ENCODE data around the gene CDKN2A. TPM values are rescaled to one million over a fixed set of nuclear protein-coding genes. Genes with fewer than 3 reads are reported as not detected.

The CDKN2A gene
- total RNA-seq, 1 donor from 2014 or later = 21.2 TPM

DNA sequence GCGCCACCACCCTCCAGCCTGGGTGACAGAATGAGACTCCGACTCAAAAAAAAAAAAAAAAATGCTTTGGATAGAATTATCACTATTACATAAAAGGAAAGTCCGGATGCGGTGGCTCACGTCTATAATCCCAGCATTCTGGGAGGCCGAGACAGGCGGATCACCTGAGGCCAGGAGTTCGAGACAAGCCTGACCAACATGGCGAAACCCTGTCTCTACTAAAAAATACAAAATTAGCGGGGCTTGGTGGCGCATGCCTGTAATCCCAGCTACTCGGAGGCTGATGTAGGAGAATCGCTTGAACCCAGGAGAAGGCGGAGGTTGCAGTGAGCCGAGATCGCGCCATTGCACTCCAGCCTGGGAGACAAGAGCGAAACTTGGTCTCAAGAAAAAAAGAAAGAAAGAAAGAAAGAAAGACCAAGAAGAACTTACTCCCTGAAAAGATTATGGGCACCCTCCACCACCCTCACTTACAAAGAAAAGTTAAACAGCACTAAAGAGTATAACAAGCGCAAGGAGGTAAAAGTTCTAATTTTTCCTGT lies 17.8 kb downstream of the CDKN2A start:
- TF ChIP-seq, protein P1, sequence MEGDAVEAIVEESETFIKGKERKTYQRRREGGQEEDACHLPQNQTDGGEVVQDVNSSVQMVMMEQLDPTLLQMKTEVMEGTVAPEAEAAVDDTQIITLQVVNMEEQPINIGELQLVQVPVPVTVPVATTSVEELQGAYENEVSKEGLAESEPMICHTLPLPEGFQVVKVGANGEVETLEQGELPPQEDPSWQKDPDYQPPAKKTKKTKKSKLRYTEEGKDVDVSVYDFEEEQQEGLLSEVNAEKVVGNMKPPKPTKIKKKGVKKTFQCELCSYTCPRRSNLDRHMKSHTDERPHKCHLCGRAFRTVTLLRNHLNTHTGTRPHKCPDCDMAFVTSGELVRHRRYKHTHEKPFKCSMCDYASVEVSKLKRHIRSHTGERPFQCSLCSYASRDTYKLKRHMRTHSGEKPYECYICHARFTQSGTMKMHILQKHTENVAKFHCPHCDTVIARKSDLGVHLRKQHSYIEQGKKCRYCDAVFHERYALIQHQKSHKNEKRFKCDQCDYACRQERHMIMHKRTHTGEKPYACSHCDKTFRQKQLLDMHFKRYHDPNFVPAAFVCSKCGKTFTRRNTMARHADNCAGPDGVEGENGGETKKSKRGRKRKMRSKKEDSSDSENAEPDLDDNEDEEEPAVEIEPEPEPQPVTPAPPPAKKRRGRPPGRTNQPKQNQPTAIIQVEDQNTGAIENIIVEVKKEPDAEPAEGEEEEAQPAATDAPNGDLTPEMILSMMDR (IDR thresholded peaks at IDR 0.05) = no peak
- Mint-ChIP-seq H3K27me3 (ENCODE audit: low read depth) (peaks cover 76% of the 10 kb centered on the region), H3K36me3 (ENCODE audit: low read depth) (peaks cover 6% of the 10 kb centered on the region), H3K4me1 (ENCODE audit: low read depth) (peaks cover 17% of the 10 kb centered on the region), H3K9me3 (ENCODE audit: low read depth) (no peaks in the 10 kb centered on the region), H3K27ac (ENCODE audit: unreplicated experiment) (no peak overlapping the region), H3K4me3 (ENCODE audit: unreplicated experiment) (no peak overlapping the region)
- no peak for DNase-seq (ENCODE audit: low spot score)

DNA sequence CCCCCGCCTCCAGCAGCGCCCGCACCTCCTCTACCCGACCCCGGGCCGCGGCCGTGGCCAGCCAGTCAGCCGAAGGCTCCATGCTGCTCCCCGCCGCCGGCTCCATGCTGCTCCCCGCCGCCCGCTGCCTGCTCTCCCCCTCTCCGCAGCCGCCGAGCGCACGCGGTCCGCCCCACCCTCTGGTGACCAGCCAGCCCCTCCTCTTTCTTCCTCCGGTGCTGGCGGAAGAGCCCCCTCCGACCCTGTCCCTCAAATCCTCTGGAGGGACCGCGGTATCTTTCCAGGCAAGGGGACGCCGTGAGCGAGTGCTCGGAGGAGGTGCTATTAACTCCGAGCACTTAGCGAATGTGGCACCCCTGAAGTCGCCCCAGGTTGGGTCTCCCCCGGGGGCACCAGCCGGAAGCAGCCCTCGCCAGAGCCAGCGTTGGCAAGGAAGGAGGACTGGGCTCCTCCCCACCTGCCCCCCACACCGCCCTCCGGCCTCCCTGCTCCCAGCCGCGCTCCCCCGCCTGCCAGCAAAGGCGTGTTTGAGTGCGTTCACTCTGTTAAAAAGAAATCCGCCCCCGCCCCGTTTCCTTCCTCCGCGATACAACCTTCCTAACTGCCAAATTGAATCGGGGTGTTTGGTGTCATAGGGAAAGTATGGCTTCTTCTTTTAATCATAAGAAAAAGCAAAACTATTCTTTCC lies 19.3 kb downstream of the CDKN2A start:
- no peaks in the 10 kb centered on the region for H3K9me3 Mint-ChIP-seq (ENCODE audit: low read depth)
- TF ChIP-seq, protein P1 (IDR thresholded peaks at IDR 0.05) = no peak
- peaks cover 15% of the 10 kb centered on the region for H3K36me3 Mint-ChIP-seq (ENCODE audit: low read depth)
- no peak overlapping the region for H3K27ac Mint-ChIP-seq (ENCODE audit: unreplicated experiment)
- DNase-seq (ENCODE audit: low spot score) = no peak
- H3K4me3 Mint-ChIP-seq (ENCODE audit: unreplicated experiment) = peak overlapping the region; percentile 78
- peaks cover 21% of the 10 kb centered on the region for H3K4me1 Mint-ChIP-seq (ENCODE audit: low read depth)
- peaks cover 84% of the 10 kb centered on the region for H3K27me3 Mint-ChIP-seq (ENCODE audit: low read depth)

DNA sequence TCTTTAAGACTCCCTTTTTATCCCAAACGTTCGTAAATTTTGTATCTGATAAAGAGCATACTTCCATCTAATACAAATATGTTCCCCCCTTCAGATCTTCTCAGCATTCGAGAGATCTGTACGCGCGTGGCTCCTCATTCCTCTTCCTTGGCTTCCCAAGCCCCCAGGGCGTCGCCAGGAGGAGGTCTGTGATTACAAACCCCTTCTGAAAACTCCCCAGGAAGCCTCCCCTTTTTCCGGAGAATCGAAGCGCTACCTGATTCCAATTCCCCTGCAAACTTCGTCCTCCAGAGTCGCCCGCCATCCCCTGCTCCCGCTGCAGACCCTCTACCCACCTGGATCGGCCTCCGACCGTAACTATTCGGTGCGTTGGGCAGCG lies 19.9 kb downstream of the CDKN2A start:
- H3K36me3 Mint-ChIP-seq (ENCODE audit: low read depth) = peaks cover 14% of the 10 kb centered on the region
- peaks cover 21% of the 10 kb centered on the region for H3K4me1 Mint-ChIP-seq (ENCODE audit: low read depth)
- no peak overlapping the region for H3K27ac Mint-ChIP-seq (ENCODE audit: unreplicated experiment)
- DNase-seq (ENCODE audit: low spot score) = no peak
- peak overlapping the region; percentile 78 for H3K4me3 Mint-ChIP-seq (ENCODE audit: unreplicated experiment)
- H3K9me3 Mint-ChIP-seq (ENCODE audit: low read depth) = no peaks in the 10 kb centered on the region
- TF ChIP-seq, protein P1 (IDR thresholded peaks at IDR 0.05) = no peak
- H3K27me3 Mint-ChIP-seq (ENCODE audit: low read depth) = peaks cover 84% of the 10 kb centered on the region

DNA sequence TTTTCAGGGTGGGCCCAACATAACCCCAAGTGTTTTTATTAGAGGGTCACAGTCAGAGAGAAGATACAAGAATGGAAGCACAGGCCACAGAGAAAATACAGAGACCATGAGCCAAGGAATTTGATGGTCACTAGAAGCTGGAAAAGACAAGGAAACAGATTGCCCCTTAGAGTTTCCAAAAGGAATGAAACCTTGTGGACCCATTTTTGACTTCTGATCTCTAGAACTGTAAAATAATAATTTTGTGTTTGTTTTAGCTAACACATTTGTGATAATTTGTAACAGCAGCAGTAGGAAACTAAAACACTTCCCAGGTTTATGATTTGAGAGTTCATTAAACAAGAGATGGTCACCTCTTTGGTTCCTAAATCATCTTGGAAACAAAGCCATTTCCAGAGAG lies 21.8 kb downstream of the CDKN2A start:
- DNase-seq (ENCODE audit: low spot score) = no peak
- Mint-ChIP-seq H3K9me3 (ENCODE audit: low read depth) (no peaks in the 10 kb centered on the region), H3K4me3 (ENCODE audit: unreplicated experiment) (no peak overlapping the region), H3K27me3 (ENCODE audit: low read depth) (peaks cover 87% of the 10 kb centered on the region), H3K27ac (ENCODE audit: unreplicated experiment) (no peak overlapping the region), H3K36me3 (ENCODE audit: low read depth) (peaks cover 22% of the 10 kb centered on the region), H3K4me1 (ENCODE audit: low read depth) (peaks cover 31% of the 10 kb centered on the region)
- TF ChIP-seq, protein P1 (IDR thresholded peaks at IDR 0.05) = no peak

DNA sequence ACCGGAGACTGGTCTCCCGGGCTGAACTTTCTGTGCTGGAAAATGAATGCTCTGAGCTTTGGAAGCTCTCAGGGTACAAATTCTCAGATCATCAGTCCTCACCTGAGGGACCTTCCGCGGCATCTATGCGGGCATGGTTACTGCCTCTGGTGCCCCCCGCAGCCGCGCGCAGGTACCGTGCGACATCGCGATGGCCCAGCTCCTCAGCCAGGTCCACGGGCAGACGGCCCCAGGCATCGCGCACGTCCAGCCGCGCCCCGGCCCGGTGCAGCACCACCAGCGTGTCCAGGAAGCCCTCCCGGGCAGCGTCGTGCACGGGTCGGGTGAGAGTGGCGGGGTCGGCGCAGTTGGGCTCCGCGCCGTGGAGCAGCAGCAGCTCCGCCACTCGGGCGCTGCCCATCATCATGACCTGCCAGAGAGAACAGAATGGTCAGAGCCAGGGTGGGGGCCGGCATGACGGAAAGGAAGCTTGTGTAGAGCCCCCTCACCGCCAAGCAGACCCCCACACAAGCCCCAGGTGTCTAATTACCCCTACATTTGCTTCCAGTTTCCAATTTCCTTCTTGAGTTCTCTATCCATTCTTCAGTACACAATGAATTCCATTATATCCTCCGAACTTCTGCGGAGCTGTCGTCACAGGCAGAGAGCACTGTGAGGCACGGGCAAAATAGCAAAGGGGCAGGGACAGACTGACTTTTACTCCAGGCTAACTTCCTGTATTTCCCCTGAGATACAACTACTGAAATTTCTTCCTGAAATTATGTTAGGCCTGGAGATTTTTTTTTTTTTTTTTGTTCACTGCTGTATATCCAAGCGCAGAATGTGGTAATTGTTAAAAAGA lies 23.2 kb downstream of the CDKN2A start:
- no peak overlapping the region for H3K27ac Mint-ChIP-seq (ENCODE audit: unreplicated experiment)
- H3K27me3 Mint-ChIP-seq (ENCODE audit: low read depth) = peaks cover 87% of the 10 kb centered on the region
- no peaks in the 10 kb centered on the region for H3K9me3 Mint-ChIP-seq (ENCODE audit: low read depth)
- H3K4me1 Mint-ChIP-seq (ENCODE audit: low read depth) = peaks cover 32% of the 10 kb centered on the region
- TF ChIP-seq, protein P1 (IDR thresholded peaks at IDR 0.05) = no peak
- DNase-seq (ENCODE audit: low spot score) = no peak
- peaks cover 25% of the 10 kb centered on the region for H3K36me3 Mint-ChIP-seq (ENCODE audit: low read depth)
- no peak overlapping the region for H3K4me3 Mint-ChIP-seq (ENCODE audit: unreplicated experiment)
